H1 (cell line): ENCODE results near the gene REM2. TPM values are rescaled to one million over a fixed set of nuclear protein-coding genes. Genes with fewer than 3 reads are reported as not detected.

ENCODE experiments used
- CREB1 ChIP-seq: IDR thresholded peaks from 2 replicates; pipeline ENCODE4 v1.6.1; 2012; ENCODE audit warnings: inconsistent platforms
- GTF2F1 ChIP-seq: IDR thresholded peaks from 2 replicates; pipeline ENCODE4 v1.6.1; 2012; ENCODE audit warnings: low read depth, low read length, improper control_type of control experiment, borderline replicate concordance
- KDM1A ChIP-seq: fragments of 200-600, 300-600 bp; sonication (generic); IDR thresholded peaks from 2 replicates; pipeline ENCODE4 v1.7.1; 2016; ENCODE audit warnings: mild to moderate bottlenecking, low read length, borderline replicate concordance
- PHF8 ChIP-seq: fragments of 200-600 bp; sonication (generic); conservative IDR thresholded peaks from 2 replicates; pipeline ENCODE4 v1.7.1; 2012; ENCODE audit warnings: low read depth, mild to moderate bottlenecking, inconsistent platforms, low read length, moderate library complexity
- POU5F1 ChIP-seq: IDR thresholded peaks from 2 replicates; pipeline ENCODE4 v1.6.1; 2011; ENCODE audit warnings: low read depth, mild to moderate bottlenecking, low read length, moderate library complexity
- SP1 ChIP-seq: IDR thresholded peaks from 2 replicates; pipeline ENCODE4 v1.6.1; 2011; ENCODE audit warnings: low read depth, low read length
- SP2 ChIP-seq: IDR thresholded peaks from 2 replicates; pipeline ENCODE4 v1.6.1; 2012; ENCODE audit warnings: mild to moderate bottlenecking, low read length, inconsistent platforms
- polyA plus RNA-seq, 7 experiments: library from polyadenylated mRNA; depleted of rRNA in 3 of 7; stranded (reverse) in 5 of 7; unstranded in 2 of 7; fragments of >200 nt in 5 of 7; fragments of 200-250 nt in 2 of 7; gene quantifications; 1 replicate in 5 of 7; 2 replicates in 1 of 7; 4 replicates in 1 of 7; pipeline versions ENCODE4 v1.2.1 to v1.2.3, GENCODE V29; 2011 to 2013; ENCODE audit warnings: missing spikeins in 2 of 7, mixed read lengths in 2 of 7
- total RNA-seq: library from RNA; stranded (reverse); fragmentation: NEBNext Ultra II Directional; extraction: Animal tissue kit (Norgen Biotek cat#: 25700); gene quantifications from 2 replicates; pipeline ENCODE4 v1.2.1, GENCODE V29; 2021

Gene REM2
- total and polyA plus RNA-seq, 2 of the 8 experiments (the other 6 are each of a cell fraction or from before 2014, with no cell fraction given): 1.00 to 1.1 TPM

DNA sequence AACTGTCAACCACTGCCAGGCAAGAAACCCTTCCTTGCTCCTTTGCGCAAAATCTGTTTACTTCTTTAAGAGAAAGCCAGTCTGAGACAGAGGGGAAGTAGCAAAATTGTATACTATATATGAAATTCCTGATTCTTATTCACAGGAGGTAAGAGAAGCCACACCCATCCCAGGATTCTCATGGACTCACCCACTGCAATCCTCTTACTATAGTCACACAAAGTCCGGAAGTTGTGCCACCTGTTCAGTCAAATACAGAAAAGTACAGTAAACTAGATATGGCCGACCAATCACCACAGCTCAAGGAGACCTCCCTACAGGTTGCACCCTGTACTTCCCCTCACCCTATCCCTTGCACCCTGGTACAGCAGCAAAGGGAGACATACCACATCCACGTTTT lies 43.3 kb downstream of the REM2 start (continued):
- no peak for TF ChIP-seq KDM1A
- no peak for TF ChIP-seq GTF2F1
- no peak for TF ChIP-seq PHF8
- no peak for TF ChIP-seq POU5F1
- no peak for TF ChIP-seq CREB1
- TF ChIP-seq SP2: no peak
- no peak for TF ChIP-seq SP1
